ENCODE measurements around the gene LDHAL6B.

The LDHAL6B gene

GRCh38 chr15:59177317-59177660 is 29.4 kb upstream of the LDHAL6B start:
- no peak for DNase-seq (ENCODE audit: low read depth)

DNA sequence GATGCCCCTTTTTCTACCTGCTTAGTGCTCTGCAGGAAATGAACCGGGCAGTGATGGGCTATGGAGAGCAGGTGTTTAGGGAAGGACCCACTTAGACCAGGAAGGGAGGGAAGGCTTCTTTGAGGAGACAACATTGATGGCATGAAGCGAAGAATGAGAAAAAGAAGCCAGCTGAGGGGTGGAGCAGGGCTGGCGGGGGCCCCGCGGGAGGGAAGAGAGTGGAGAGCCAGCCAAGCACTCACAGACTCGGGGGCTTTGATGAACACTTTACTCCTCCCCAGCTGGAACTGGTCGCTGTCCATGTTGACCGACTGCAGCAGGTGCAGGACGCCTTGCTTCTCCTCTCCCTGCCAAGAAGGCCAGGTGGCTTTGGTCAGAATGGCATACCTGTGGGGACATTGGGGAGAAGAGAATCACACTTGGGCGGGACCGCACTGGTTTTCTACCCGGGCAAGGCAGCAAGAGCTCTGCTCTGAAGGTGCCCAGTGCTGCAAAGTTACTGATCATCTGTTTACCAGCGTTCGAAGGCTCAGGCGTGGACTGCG is 28.4 kb upstream of the LDHAL6B start:
- no peak for DNase-seq (ENCODE audit: low read depth)

GRCh38 chr15:59179717-59180116 is 26.9 kb upstream of the LDHAL6B start:
- DNase-seq (ENCODE audit: low read depth) = no peak

DNA sequence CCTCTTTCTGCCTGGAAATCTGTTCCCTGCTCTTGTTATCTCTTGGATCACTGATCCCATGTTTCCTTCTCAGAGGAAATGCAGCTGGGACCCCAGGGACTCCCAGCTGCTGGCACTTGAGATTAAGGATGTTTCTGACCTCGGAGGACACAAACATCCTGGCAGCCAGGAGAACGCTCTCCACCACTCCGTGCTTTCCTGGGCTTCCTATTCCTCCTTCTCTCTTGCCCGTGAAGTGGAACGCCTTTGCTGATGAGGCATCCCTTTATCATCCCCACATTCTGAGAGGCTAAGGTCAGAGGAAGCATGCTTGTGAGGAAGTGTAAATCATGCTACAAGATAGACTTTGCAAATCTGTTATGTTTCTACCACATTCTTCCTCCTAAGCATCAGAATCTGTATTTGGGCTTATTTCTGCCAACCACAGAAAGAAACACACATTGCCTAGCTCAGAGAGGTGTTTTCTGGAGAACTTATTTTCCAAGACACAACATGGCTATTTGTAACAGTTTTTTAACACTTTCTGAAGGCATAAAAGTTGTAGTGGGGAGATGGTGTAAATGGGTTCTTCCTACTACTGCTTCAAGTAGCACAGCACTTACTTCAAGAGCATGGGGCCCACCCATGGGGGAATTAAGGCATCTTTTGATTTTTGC is 25.6 kb upstream of the LDHAL6B start:
- no peak for DNase-seq (ENCODE audit: low read depth)

DNA sequence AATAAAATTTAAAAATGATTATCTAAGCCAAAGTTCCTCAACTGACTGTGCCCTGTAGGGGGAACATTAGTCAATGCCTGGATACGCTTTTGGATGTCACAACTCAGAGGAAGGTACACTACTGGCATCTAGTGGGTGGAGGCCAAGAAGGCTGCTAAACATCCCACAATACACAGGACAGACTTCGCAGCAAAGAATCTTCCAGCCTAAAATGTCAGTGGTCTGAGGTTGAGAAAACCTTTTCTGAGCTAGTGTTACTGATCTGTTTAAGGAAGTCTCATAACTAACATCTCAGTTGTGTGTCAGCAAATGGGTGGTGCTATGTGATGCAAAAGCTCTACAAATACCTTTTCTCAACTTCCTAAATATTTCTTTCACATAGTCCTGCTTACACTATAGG is 20.9 kb upstream of the LDHAL6B start:
- no peak for DNase-seq (ENCODE audit: low read depth)

DNA sequence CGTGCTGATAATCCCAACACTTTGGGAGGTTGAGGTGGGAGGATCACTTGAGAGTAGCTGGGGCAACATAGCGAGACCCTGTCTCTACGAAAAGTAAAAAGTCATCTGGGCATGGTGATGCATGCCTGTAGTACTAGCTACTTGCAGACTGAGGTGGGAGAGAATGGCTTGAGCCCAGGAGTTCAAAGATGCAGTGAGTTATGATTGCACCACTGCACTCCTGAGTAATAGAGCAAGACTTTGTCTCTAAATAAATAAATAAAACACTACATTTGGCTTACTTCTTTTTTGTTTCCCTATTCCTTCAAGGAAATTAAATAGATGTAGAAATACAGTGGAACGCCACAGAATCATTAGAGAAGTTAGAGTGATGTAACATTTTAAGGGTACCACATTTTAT is 20.1 kb upstream of the LDHAL6B start:
- DNase-seq (ENCODE audit: low read depth) = no peak

DNA sequence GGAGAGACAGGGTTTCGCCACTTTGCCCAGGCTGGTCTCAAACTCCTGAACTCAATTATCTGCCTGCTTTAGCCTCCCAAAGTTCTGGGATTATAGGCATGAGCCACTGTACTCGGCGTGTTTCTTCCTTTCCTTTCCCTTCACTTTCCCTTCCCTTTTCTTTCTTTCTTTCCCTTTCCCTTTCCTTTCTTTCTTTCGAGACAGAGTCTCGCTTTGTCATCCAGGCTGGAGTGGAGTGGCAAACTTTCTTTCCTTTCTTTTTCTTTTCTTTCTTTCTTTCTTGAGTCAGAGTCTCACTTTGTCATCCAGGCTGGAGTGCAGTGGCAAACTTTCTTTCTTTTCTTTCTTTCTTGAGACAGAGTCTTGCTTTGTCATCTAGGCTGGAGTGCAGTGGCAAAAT is 17.4 kb upstream of the LDHAL6B start:
- no peak for DNase-seq (ENCODE audit: low read depth)

DNA sequence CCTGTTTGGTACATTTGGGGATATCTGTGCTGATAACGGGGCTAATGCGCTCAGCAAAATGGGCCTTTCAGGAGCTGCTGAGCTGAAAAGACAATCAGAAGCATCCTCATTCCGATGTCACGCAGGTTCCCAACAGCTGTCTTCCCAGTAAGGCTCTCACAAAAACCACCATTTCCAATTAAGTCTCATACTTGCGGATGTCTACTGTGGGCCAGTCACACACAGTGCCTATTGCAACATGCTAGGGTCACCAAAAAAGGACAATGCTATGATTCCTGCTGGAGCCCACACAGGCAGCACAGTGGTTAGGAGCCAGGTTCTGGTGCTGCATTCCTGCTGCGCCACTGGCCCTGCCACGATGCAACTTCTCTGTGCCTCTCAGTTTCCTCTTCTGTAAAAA is 16.4 kb upstream of the LDHAL6B start:
- no peak for DNase-seq (ENCODE audit: low read depth)

- DNase-seq (ENCODE audit: low read depth) = peak; percentile 54
Observed at GRCh38 chr15:59191855-59192237, 14.8 kb upstream of the LDHAL6B start.

DNA sequence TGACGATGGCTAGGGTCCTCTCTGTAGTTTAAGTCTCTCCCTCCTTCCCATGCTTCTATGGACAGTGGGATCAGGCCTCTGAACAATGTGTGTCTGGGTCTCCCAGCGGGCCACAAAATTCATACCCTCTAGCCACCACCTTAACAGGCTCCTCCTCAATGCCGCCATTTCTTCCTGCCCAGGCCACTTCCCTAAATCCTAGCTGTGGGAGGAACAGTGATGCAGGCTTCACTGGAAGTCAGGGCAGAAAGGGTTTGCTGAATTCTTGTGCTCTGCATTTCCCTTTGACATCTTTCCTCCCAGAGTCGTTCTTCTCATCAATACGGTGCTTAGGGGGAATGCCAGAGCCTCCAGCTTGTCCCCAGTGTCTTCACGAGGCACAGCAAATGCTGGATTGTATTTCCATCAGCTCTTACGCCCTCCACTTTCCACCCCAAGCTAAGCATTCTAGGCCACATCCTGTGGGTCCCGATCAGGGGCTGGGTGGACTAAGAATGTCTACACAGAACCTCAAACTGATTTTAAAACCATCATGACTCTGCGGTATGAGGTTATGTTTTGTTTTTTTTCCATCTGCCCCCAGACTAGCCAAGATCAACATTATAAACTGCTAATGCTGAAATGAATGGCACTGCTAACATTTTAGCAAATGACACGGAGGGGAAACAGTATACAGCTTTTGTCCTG is 11.9 kb upstream of the LDHAL6B start:
- DNase-seq (ENCODE audit: low read depth) = no peak

GRCh38 chr15:59196416-59196815 is 10.2 kb upstream of the LDHAL6B start:
- no peak for DNase-seq (ENCODE audit: low read depth)

DNA sequence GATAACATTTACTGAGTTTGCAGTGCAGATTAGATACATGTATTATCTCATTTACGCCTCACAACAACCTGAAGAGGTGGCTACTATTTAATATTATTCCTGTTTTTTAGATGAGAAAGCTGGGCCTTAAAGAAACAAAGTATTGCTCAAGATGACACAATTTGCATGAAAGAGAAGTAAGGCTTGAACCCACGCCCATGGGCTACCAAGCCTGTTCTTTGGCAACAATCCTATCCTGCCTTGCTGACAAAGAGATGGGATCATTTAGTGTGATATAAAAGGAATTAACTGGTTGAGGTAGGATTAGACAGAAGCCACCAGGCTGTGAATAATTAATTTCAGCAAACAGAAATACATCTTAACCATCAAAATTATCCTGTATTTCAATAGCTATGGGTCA is 9.2 kb upstream of the LDHAL6B start:
- no peak for DNase-seq (ENCODE audit: low read depth)

DNA sequence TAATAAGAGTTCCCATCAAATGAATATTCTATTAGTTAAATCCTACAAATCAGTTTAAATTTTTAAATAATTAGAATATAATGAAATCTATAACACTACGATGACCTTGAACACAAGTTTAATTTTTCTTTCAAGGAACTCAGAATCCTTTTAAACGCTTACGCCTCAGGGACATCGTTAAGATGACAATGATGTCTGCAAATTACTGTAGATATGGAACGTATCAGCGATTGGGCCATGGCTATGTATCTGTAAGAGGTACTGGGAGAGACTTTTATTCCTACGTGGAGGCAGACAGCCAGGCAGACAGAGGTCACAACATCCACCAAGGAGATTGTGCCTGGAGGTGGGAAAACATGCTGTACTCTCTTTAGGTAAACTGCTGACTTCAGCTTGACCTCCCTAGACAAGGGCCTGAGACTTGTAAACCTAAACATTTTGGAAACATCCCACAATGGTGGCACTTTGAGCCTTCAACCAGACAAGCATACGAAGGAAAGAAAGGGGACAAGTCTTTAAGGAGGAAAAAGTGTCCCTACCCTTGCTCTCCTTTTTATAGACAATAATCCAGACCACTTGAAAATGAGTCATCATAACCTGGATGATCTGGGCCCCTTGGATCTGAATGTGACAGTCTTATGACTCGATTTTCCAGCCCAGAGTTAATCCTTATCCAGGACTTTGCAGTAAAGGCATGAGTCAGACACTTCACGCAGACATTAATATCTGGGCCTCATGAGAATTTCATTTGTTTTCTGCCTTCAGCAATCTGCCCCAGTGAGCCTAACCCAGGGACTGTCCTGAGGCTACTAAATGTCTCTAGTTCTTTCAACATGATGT is 6.8 kb upstream of the LDHAL6B start:
- no peak for DNase-seq (ENCODE audit: low read depth)

GRCh38 chr15:59200560-59200959 is 6.1 kb upstream of the LDHAL6B start:
- DNase-seq (ENCODE audit: low read depth) = no peak

- no peak for DNase-seq (ENCODE audit: low read depth)
Observed at GRCh38 chr15:59203008-59203407, 3.6 kb upstream of the LDHAL6B start.

GRCh38 chr15:59203657-59204056 is 3.0 kb upstream of the LDHAL6B start:
- DNase-seq (ENCODE audit: low read depth) = no peak

DNA sequence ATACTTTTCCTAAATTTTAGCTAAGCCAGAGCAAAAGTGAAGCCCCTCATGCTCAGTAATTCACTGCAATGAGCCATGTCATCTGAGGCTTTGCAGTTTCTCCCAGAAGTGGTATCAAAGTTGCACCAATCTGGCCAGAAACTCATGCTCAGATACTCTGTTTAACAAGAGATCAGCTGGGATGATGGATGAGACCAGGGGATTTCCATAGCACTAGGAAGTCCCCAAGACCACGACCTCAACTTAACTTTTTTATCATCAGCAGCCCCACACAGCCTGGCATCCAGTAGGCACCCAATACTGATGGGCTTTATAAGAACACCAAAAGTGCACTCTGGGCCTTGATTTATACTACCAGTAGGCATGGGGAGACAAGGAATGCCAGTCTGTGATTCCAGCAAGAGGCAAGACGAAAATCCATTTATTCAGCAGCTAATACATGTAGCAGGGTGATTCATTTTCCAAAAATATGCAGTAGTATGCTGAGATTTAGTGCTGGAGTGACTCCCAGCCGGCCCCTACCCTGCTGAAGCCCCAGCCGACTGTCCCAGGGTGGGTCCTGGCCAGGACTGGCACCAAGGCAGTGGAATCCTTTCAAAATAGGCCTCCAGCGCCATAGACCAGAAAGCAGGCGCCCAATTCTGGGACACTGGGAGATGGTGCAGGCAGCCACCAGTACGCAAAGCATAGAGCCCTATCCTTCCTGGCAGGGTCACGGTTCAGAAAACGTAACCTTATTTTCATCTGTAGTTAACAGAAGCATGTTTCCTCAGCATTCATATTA is 612 bp upstream of the LDHAL6B start:
- DNase-seq (ENCODE audit: low read depth) = no peak

GRCh38 chr15:59208613-59209249 is 2.1 kb downstream of the LDHAL6B start:
- DNase-seq (ENCODE audit: low read depth) = no peak

- no peak for DNase-seq (ENCODE audit: low read depth)
Observed at GRCh38 chr15:59210186-59210585, 3.5 kb downstream of the LDHAL6B start.

DNA sequence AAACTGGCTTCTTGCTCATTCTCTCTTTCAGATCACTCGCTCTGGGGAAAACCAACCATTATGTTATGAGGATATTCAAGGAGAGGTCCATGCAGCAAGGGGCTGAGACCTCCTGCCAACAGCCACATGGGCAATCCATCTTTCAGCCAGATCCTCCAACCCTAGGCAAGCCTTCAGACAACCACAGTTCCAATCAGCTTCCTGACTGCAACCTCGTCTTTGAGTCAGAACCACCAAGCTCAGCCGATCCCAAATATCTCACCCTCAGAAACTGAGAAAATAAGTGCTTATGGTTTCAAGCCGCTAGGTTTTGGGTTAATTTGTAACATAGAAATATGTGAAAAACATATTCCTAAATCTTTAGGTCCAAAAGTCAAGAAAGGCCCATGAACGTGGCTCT is 10.3 kb downstream of the LDHAL6B start:
- DNase-seq (ENCODE audit: low read depth) = no peak

- no peak for DNase-seq (ENCODE audit: low read depth)
Observed at GRCh38 chr15:59217876-59218498, 11.3 kb downstream of the LDHAL6B start.
